Measurements from ENCODE around the gene NUSAP1.

NUSAP1 gene

DNA sequence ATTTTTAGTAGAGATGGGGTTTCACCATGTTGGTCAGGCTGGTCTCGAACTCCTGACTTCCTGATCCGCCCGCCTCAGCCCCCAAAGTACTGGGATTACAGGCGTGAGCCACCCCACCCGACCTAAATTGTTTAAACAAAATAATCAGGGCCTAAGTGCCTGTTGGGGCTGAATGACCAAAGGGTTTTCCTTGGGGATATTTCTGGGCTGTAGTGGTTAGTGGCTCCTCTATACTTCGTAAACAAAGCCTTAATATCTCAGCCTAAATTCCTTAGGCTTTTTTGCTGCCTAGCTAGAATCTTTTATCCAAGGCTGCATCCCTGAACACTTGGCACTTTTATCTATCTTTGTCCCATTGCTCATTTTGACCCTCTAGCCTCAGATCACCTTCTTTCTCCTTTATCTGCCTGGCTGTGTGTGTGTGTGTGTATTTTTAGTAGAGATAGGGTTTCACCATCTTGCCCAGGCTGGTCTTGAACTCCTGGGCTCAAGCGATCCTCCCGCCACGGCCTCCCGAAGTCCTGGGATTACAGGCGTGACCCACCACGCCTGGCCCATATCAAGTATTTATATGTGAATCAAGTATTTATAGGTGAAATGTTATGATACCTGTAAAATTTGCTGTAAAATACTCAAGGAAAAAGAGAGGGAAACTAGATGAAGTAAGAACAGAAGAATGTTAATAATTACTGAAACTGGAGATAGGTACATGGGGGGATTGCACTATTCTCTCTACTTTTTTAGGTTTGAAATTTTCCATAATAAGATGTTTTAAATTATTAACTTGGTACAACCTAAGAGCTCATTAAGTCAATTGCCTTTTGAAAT, 1.8 kb downstream of the NUSAP1 start:
- peak overlapping the region; percentile 68 for H3K4me3 ChIP-seq (ENCODE audit: low read depth, low read length)

DNA sequence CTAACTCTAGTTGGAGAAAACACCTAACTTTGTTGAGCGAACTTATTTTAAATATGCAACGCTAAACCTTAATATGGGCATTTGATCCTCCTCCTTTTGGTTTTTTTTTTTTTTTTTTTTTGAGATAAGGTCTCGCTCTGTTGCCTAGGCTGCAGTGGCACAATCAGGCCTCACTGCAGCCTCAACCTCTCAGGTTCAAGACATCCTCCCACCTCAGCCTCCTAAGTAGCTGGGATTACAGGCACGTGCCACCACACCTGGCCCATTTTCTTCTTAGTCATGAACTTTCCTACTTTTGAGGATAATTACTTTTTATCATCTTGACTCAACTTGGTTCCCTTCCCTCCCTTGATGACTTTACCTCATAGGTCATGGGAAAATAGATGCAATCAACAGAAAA, 3.9 kb downstream of the NUSAP1 start:
- TF ChIP-seq, protein P1, sequence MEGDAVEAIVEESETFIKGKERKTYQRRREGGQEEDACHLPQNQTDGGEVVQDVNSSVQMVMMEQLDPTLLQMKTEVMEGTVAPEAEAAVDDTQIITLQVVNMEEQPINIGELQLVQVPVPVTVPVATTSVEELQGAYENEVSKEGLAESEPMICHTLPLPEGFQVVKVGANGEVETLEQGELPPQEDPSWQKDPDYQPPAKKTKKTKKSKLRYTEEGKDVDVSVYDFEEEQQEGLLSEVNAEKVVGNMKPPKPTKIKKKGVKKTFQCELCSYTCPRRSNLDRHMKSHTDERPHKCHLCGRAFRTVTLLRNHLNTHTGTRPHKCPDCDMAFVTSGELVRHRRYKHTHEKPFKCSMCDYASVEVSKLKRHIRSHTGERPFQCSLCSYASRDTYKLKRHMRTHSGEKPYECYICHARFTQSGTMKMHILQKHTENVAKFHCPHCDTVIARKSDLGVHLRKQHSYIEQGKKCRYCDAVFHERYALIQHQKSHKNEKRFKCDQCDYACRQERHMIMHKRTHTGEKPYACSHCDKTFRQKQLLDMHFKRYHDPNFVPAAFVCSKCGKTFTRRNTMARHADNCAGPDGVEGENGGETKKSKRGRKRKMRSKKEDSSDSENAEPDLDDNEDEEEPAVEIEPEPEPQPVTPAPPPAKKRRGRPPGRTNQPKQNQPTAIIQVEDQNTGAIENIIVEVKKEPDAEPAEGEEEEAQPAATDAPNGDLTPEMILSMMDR (IDR thresholded peaks at IDR 0.05; ENCODE audit: borderline replicate concordance, insufficient read depth, low read depth, low read length) = no peak
- no peak overlapping the region for H3K4me3 ChIP-seq (ENCODE audit: low read depth, low read length)

More for the DNA sequence above, 1.8 kb downstream of the NUSAP1 start:
- TF ChIP-seq, protein P1 (IDR thresholded peaks at IDR 0.05; ENCODE audit: borderline replicate concordance, insufficient read depth, low read depth, low read length) = no peak

DNA sequence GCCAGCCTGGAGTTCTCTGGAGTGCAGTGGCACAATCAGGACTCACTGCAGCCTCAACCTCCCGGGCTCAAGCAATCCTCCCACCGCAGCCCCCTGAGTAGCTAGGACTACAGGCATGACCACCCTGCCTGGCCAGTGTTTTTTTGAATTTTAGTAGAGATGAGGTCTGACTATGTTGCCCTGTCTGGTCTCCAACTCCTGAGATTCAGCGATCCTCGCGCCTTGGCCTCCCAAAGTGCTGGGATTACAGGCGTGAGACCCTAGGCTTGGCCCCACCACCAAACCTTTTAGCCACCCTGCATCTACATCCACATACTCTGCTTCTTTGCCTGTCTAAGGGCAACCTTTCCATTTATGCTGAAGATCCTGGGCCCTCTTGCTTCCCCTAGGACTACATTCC, 4.4 kb downstream of the NUSAP1 start:
- no peak overlapping the region for H3K4me3 ChIP-seq (ENCODE audit: low read depth, low read length)

DNA sequence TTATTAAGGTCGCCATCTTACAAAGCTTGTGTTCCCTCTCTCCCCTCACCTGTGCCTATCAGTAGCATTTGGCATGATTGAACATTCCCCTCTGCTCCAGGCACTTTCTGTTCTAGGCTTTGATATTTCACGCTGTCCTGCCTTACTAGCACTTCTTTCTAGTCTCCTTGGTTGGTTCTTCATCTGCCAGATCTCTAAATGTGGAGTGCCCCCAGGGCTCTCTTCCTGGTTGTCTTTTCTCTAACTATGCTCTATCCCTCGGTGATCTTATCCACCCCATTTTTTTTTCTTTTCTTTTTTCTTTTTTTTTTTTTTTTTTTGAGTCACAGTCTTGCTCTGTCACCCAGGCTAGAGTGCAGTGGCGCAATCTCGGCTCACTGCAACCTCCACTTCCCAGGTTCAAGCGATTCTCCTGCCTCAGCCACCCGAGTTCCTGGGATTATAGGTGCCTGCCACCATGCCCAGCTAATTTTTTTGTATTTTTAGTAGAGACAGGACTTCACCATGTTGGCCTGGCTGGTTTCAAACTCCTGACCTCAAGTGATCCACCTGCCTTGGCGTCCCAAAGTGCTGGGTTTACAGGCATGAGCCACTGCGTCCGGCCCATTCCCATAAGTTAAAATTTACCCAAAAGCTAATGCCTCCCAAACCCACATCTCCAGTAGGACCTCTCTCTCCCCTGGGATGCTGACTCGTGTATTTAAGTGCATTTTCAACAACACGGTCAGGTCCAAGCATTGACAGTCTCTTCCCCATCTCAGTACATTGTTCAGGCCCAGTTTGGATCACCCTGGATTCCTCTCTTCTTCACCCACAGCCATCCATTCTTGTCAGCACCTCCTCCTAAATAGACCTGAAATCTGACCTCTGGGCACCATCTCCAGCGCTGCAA, 5.2 kb downstream of the NUSAP1 start:
- TF ChIP-seq, protein P1 (IDR thresholded peaks at IDR 0.05; ENCODE audit: borderline replicate concordance, insufficient read depth, low read depth, low read length) = no peak
- no peak overlapping the region for H3K4me3 ChIP-seq (ENCODE audit: low read depth, low read length)

More for the DNA sequence above, 4.4 kb downstream of the NUSAP1 start:
- TF ChIP-seq, protein P1 (IDR thresholded peaks at IDR 0.05; ENCODE audit: borderline replicate concordance, insufficient read depth, low read depth, low read length) = no peak

DNA sequence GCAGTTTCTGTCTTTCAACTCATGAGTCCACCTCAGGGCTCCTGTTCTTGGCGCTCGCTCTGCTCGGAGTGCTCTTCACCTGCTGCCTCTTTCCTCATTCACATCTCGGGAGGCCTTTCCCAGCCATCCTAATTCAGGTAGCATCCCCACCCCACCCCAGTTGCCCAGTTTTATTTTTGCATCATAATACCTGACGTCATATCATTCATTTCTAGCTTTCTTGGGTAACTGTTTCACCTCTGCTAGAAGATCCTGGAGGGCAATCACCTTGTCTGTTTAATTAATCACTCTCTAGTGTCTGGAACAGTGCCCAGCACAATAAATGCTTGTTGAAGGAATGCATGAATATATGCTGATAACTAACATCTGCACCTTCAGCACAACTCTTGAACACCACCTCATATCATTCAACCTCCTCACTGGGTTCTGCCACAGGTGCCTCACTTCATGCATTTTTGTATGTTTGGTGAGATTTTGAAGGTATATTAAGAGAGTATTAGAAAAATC, 7.6 kb downstream of the NUSAP1 start:
- no peak overlapping the region for H3K4me3 ChIP-seq (ENCODE audit: low read depth, low read length)
- TF ChIP-seq, protein P1 (IDR thresholded peaks at IDR 0.05; ENCODE audit: borderline replicate concordance, insufficient read depth, low read depth, low read length) = no peak

DNA sequence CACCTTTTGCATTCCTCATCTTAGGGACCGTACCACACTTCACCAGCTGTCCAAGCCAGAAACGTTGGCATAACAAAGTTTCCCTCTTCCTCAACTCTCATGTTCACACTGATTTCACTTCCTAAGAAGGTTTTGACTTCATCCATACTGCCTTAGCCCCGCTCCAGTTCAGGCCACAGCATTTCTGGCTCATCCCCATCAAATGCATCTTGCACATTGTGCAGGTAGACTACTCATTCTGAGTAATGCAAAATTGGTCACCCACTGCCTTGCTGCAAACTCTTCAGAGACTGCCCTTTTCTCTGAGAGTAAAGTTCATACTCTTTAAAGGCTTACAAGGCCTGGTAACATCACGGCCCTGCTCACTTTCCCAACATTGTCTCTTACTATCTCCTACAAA, 8.8 kb downstream of the NUSAP1 start:
- TF ChIP-seq, protein P1 (IDR thresholded peaks at IDR 0.05; ENCODE audit: borderline replicate concordance, insufficient read depth, low read depth, low read length) = no peak
- H3K4me3 ChIP-seq (ENCODE audit: low read depth, low read length) = no peak overlapping the region

Measured in GM12875 (cell line).